SW 1271 (cell line): Measurements from ENCODE around the gene RASSF7.
"Not testable (repeated sequence)": the region's sequence is repeated elsewhere in the genome, so short reads cannot be mapped to it uniquely, and the experiment has no call there.

ENCODE experiments used
- DNase-seq, 2 experiments: peaks; one replicate each; lab custom pipeline; 2025; lab: John Stamatoyannopoulos, UW

Gene RASSF7

DNA sequence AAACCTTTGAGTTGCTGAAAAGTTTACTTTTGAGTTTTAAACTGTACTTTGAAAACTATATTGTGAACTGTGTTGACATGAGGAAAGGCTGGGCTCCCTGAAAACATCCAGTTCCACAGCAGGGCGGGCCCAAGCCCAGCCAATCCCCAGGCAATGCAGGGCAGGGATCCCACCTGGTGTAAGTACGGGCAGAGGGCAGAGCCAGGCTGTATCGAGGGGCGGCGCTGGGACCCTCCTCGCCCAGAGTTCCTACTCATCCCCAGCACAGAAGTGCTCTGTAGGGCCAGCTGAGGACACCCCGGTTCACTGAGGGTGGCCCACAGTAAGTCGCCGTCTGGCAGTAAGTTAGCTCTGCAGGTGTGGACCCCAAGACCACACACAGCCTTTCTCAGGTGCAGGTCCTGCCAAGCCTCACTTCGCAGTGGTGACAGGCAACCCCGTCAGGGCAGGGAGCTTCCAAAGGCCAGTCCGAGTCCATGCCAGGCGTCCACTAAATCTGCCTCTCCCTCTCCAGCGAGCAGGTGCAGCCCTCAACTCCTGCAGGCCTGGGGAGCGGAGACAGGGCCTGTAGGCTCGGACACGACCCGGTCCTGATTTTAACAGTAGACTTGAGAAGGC, 6.3 kb downstream of the RASSF7 start:
- DNase-seq = no peak

- DNase-seq = no peak
These were observed 7.0 kb downstream of the RASSF7 start for GRCh38 chr11:567629-568292.

DNA sequence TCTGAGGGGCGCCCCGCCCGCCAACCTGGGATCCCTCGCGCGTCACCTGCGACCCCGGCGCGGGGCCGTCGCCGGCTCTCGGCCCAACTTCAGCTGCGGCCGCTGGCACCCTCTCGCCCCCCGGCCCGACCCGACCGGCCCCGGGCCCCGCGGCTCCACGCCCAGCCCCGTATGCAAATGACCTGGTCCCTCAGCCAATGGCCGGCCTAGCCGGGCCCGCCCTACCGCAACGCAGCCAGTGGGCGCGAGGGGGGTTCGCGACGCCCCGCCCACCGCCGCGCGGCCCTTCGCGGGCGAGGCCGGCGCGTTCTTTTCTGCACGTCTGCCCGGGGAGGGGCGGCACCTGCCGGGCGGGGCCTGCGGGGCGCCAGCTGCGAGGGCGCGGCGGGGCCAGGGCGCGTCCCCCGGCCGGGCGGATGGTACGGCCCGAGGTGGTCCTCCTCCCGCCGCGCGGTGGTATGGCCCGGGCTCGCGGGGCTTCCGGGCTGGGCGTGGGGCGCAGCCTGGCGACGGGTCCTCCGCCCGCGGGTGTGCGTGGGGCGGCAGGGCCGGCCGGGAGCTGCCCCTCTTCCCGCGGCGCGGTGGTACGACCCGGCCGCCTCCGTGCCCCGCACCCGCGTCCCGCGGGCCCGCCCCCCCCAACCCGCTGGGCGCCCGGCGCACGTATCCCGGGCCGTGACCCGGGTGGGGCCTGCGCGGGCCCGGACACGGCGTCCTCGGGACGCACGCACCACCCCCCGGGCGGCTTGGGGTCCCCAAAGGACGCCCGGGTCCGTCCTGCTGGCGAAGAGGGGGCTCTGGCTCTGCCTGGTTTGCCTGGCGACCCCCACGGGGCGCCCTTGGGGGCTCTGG, 7.8 kb downstream of the RASSF7 start:
- DNase-seq = peak; percentile 80 to 84

DNA sequence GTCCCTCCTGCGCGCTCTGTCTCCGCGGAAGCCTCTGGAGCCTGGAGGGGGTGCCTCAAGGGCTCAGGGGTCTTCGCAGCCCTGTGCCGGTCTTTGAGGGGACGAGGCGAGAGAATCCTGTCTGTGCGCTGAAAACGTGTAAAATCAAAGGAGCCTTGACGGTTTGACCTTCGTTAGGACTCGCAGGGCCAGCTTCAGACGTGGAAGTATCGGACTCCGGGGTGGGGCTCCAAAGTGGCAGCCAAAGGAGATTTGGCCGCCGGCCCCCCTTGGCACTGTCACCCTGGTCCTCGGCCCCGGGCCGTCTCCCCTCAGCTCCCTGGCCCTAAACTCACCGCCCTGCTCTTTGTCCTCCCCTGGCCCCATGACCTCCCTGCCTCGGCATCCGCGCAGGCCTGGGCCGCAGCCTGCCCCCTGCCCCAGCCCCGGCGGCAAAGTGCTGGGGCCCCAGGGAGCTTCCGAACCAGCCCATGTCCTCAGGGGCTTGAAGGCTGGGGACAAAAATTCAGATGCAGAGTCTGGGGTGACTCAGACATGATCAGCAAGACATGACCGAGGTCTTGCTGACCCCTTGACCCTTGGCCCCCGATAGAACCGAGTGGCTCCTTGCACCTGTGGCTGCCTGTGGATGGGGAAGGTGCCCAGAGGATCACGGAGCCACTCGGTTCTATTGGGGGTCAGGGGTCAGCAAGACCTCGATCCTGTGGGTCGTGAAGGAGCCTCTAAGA, 8.6 kb downstream of the RASSF7 start:
- no peak for DNase-seq

- no peak for DNase-seq
These were observed 11.0 kb downstream of the RASSF7 start for GRCh38 chr11:571802-572185.

- DNase-seq = no peak
These were observed 12.5 kb downstream of the RASSF7 start for GRCh38 chr11:573146-573759.

DNA sequence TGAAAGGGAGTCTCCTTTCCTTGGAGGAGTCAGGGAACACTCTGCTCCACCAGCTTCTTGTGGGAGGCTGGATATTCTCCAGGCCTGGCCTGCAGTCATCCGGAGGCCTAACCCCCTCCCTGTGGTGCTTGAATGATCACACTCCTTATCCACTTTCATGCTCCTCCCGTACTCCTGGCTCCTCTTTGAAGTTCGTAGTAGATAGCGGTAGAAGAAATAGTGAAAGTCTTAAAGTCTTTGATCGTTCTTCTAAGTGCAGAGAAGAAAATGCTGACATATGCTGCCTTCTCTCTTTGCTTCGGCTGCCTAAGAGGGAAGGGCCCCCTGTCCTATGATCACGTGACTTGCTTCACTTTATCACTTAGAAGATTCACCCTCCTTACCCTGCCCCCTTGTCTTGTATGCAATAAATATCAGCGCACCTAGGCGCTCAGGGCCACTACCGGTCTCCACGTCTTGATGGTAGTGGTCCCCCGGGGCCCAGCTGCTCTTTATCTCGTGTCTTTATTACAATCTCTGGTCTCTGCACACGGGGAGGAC, 13.3 kb downstream of the RASSF7 start:
- not testable (repeated sequence) for DNase-seq

GRCh38 chr11:574632-575312, 14.0 kb downstream of the RASSF7 start:
- DNase-seq = no peak

DNA sequence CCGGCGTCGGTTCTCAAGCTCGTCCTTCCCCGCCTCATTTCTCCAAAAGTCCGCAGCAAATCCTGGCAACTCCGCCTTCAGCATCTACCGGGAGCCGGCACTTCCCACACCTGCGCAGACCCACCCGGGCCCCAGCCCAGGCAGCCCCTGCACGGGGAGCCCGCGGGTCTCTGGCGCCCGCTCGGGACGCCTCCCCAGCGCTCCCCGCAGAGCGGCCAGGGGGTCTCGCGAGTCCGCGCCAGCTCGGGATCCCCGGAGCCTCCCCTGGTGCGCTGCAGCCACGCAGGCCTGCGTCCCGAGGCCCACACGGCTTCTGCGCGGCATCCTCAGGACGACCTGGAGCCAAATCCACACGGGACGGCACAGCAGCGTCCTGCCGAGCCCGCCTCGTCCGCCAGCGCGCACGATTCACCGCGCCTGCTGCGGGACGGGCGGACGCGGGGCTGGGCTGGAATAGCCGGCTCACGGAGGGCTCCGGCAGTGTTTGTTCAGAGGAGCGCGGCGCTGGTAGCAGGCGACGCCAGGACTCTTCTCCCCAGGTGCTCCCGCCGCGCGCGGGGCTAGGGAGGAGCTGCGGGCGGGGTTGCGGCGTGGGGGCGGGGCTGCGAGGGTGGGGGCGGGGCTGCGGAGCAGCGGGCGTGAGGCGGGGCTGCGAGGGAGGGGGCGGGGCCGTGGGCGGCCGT, 14.7 kb downstream of the RASSF7 start:
- peak in 1 of 2 experiments; percentile 57 for DNase-seq

DNA sequence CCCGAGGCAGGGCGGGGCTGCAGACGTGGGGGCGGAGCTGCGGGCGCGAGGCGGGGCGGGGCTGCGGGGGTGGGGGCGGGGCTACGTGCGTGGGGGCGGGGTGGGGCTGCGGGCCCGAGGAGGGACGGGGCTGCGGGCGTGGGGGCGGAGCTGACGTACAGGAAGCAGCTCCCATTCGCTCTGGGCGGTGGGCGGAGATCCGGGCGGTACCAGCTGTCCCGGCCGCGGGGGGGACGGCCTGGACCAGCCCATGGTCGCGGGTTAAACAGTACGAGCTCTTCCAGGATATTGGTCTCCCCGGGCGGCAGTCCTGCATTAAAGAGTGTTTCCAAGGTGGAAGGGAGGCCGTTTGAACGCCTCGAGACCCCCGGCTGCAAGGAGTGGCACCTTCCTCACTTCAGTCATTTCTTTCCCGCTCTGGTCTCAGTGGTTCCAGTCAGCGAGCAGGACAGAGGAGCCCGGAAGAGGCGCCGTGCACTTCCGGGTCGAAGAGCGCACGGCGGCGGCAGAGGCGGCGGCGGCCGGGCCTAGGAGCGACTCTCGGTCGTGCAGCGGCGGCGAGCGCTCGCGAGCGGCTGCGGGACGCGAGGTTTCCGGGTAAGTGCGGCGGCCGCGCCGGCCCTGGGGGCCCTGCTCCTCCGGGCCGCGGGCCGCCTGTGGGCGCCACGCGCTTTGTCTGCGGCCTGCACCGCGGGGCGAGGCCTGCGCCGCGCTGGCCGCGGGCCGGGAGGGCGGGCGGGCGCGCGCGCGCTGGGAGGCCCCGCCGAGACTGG, 15.4 kb downstream of the RASSF7 start, which contains the start of gene PHRF1:
Gene PHRF1, plus strand, starts transcription at position 475 of the 773 bp plus-strand sequence. CDS start 5,043 bp downstream, outside the sequence.
- DNase-seq = peak; percentile 61 to 95

- DNase-seq = no peak
These were observed 16.2 kb downstream of the RASSF7 start for GRCh38 chr11:576811-577610.

DNA sequence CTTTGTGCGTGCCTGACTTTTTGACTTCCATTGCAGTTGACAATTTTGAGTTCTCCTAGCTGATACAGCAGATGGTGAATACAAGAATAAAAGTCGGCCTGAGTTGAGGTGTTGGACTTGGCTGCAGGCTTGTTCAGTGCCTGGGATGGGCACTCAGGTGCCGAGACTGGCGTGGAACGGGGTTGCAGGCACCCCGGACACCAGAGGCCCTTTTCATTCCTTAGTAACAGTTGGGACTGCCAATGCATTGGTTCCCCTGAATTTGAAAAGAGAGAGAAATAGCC, 16.8 kb downstream of the RASSF7 start:
- DNase-seq = no peak

DNA sequence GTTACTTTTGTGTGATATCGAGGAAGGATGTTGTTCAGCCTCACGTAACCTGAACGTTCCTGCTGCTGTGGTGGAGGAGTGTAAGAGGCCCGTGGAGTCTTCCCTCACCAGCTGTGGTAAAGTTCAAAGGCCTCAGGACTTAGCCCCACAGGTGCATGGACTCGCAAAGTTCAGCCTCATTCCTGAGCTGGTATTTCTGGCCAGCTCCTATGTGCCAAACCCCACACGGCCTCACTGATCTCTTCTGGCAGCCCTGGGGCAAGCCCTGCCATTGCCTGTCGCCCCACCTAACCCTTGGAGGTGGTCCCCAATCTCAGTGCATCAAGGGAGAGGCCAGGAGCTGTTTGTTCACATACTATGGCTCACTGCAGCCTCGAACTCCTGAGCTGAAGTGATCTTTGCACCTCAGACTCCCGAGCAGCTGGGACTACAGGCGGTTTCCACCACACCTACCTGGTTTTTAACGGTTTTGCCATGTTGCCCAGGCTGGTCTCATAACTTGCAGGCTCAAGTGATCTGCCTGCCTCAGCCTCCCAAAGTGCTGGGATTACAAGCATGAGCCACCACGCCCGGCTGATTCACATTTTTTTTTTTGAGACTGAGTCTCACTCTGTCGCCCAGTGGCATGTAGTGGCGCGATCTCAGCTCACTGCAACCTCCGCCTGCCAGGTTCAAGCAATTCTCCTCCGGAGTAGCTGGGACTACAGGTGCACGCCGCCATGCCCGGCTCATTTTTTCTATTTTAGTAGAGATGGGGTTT, 17.7 kb downstream of the RASSF7 start:
- DNase-seq = no peak

DNA sequence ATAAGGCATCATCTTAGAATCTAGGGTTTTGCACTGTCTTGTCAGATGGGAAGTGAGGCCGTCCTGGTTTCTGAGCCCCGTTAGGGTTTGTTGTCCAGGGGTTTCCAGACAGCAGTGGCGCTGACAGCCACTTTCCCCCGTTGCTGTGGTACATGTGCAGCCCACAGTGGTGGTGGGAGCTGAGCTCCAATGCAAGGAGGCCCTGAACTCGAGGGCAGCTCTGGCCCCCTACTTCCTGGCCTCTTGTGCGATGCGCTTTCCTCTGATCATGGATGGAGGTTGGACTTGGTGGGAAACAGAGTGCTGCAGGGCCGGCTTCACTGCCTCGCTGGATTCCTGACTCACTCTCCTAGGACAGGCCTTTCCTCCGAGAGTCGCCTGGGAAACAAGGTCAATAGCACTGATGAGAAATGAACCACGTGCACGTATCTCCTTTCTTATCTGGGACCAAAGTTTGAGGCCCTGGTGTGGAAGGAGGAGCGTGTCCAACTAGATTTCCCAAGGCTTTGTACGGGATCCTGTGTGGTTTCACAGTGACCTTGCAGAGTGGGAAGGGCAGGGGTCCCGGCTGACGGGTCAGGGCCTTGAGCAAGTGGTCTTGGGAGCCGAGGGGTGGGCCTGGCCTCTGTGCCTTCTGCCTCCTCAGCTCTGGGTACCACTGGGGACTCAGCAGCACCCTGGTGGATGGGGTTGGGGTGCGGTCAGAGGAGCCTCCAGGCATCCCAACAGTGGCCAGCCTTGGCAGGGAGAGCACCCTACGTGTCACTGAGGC, 19.2 kb downstream of the RASSF7 start:
- DNase-seq = no peak

GRCh38 chr11:581342-581741, 20.6 kb downstream of the RASSF7 start:
- DNase-seq = no peak

GRCh38 chr11:581752-582151, 21.0 kb downstream of the RASSF7 start:
- DNase-seq = no peak

DNA sequence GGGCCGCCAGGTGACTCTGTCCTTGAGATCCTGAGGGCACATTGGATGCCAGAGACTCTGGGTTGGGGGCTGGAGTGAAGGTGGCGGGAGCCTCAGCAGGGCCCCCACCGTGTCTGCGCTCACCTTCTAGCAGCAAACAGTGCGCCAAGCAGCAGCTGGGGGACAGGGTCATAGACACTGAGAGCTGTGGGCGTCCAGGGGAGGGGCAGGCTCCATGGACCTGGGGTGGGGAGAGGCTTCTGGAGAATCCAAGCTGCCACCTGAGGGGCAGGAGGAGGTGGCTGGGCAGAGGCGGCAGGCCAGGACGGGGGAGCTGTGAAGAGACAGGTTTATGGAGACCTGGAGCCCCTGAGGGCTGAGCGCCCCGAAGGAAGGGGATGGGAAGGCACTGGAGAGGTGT, 23.5 kb downstream of the RASSF7 start:
- DNase-seq = no peak
